Anterior cingulate cortex (tissue), 58 donors: ENCODE data around the gene TBC1D5.
"Not testable (repeated sequence)": the region's sequence is repeated elsewhere in the genome, so short reads cannot be mapped to it uniquely, and the experiment has no call there.

Experiments
- DNase-seq, 58 donors: peaks; one replicate each; lab custom pipeline; 2025; lab: John Stamatoyannopoulos, UW

TBC1D5 gene

GRCh38 chr3:17133632-17134545, 608.5 kb downstream of the TBC1D5 start:
- no peak for DNase-seq

GRCh38 chr3:17132286-17133115, 609.9 kb downstream of the TBC1D5 start:
- DNase-seq: no peak

- DNase-seq: no peak
These were observed 611.5 kb downstream of the TBC1D5 start for GRCh38 chr3:17130956-17131355.

- DNase-seq: no peak
These were observed 612.9 kb downstream of the TBC1D5 start for GRCh38 chr3:17129556-17129955.

GRCh38 chr3:17128671-17129070, 613.8 kb downstream of the TBC1D5 start:
- DNase-seq: not testable (repeated sequence)

- DNase-seq: no peak
These were observed 616.5 kb downstream of the TBC1D5 start for GRCh38 chr3:17125738-17126442.

- DNase-seq: no peak
These were observed 619.7 kb downstream of the TBC1D5 start for GRCh38 chr3:17122758-17123157.

GRCh38 chr3:17121336-17121735, 621.1 kb downstream of the TBC1D5 start:
- DNase-seq: no peak

- no peak for DNase-seq
These were observed 622.3 kb downstream of the TBC1D5 start for GRCh38 chr3:17120115-17120514.

GRCh38 chr3:17119201-17120072, 623.0 kb downstream of the TBC1D5 start:
- no peak for DNase-seq

- no peak for DNase-seq
These were observed 623.7 kb downstream of the TBC1D5 start for GRCh38 chr3:17118771-17119170.

- no peak for DNase-seq
These were observed 626.3 kb downstream of the TBC1D5 start for GRCh38 chr3:17116007-17116600.

- no peak for DNase-seq
These were observed 627.2 kb downstream of the TBC1D5 start for GRCh38 chr3:17115186-17115585.

- no peak for DNase-seq
These were observed 630.8 kb downstream of the TBC1D5 start for GRCh38 chr3:17111586-17111985.

- no peak for DNase-seq
These were observed 631.6 kb downstream of the TBC1D5 start for GRCh38 chr3:17110660-17111396.
